ENCODE results near the gene METRN. TPM values are rescaled to one million over a fixed set of nuclear protein-coding genes. Genes with fewer than 3 reads are reported as not detected.
A peak's percentile ranks its signal among the peaks of the same experiment; 100 is the strongest.

Gene METRN
- total and polyA plus RNA-seq, 4 donors, result 10.9 to 67.3 (median 41.5) TPM

GRCh38 chr16:756428-756827, 41.5 kb downstream of the METRN start:
- Histone ChIP-seq H3K9me3 (ENCODE audit: control insufficient read depth in 4 of 4, insufficient read depth in 3 of 4, low read length in 3 of 4) (peaks cover 0 to 3% (median 0%) of the 10 kb centered on the region in 4 donors), H3K4me1 (ENCODE audit: control insufficient read depth in 5 of 5, insufficient read depth in 5 of 5, low read length in 5 of 5) (peaks cover 0 to 8% (median 2%) of the 10 kb centered on the region in 5 donors), H3K27me3 (ENCODE audit: control insufficient read depth in 3 of 3, insufficient read depth in 3 of 3, low read length in 2 of 3) (no peaks in the 10 kb centered on the region), H3K9ac (ENCODE audit: insufficient read depth in 1 of 2, low read length in 2 of 2) (no peak overlapping the region), H3K27ac (ENCODE audit: low read depth in 1 of 2, low read length in 1 of 2) (no peak overlapping the region), H3K36me3 (ENCODE audit: control insufficient read depth in 4 of 4, insufficient read depth in 4 of 4, low read length in 4 of 4) (no peaks in the 10 kb centered on the region), H3K4me3 (no peak overlapping the region)
- TF ChIP-seq, protein P1, sequence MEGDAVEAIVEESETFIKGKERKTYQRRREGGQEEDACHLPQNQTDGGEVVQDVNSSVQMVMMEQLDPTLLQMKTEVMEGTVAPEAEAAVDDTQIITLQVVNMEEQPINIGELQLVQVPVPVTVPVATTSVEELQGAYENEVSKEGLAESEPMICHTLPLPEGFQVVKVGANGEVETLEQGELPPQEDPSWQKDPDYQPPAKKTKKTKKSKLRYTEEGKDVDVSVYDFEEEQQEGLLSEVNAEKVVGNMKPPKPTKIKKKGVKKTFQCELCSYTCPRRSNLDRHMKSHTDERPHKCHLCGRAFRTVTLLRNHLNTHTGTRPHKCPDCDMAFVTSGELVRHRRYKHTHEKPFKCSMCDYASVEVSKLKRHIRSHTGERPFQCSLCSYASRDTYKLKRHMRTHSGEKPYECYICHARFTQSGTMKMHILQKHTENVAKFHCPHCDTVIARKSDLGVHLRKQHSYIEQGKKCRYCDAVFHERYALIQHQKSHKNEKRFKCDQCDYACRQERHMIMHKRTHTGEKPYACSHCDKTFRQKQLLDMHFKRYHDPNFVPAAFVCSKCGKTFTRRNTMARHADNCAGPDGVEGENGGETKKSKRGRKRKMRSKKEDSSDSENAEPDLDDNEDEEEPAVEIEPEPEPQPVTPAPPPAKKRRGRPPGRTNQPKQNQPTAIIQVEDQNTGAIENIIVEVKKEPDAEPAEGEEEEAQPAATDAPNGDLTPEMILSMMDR (IDR thresholded peaks at IDR 0.05; ENCODE audit: control extremely low read depth, extremely low read depth), result no peak
- WGBS, 2 donors, result 91 to 93% methylated on average over 5 of the region's 5 CpGs
- no peak for DNase-seq
- no peak for ATAC-seq (ENCODE audit: insufficient read depth, low FRiP score)

DNA sequence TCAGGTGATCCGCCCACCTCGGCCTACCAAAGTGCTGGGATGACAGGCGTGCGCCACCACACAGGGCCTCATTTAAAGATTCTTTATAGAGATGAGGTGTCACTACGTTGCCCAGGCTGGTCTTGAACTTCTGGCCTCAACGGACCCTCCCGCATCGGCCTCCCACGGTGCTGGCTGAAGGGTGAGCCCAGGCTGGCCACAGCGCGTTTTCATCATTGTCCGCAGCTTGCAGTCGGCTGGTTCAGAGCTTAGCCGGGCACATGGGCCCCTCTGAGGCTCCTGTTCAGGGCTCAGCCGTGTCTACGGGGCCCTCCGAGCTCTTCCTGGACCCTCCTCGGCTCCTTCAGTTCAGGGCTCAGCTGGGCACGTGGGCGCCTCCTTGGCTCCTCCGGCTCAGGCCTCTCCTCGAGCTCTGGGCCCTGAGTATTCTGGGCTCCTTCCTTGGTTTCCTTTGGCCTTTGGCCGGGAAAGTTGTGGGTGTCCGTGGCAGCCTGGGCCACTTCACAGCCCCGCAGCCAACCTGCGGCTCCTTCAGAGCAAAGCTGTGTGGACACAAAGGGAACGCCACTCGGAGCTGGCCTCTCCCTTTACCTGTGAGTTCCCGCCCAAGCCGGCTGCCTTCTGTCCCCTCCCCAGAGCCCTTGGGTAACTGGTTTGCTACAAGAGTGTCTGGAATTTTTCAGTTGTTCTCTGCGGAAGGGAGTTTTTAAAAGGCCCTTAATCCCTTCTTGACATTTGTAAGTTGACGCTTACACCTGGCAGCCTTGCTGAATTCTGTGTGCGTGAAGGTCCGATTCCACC, 44.4 kb downstream of the METRN start:
- peak; percentile 36 for ATAC-seq (ENCODE audit: insufficient read depth, low FRiP score)
- H3K27ac ChIP-seq (ENCODE audit: low read depth in 1 of 2, low read length in 1 of 2), result peak overlapping the region in 1 of 2 donors; percentile 84
- WGBS, 2 donors, result 73 to 83% methylated on average over 34 of the region's 34 CpGs
- peaks cover 0 to 5% (median 2%) of the 10 kb centered on the region in 5 donors for H3K4me1 ChIP-seq (ENCODE audit: control insufficient read depth in 5 of 5, insufficient read depth in 5 of 5, low read length in 5 of 5)
- H3K9ac ChIP-seq (ENCODE audit: insufficient read depth in 1 of 2, low read length in 2 of 2), result no peak overlapping the region
- H3K9me3 ChIP-seq (ENCODE audit: control insufficient read depth in 4 of 4, insufficient read depth in 3 of 4, low read length in 3 of 4), result peaks cover 0 to 3% (median 0%) of the 10 kb centered on the region in 4 donors
- TF ChIP-seq, protein P1 (IDR thresholded peaks at IDR 0.05; ENCODE audit: control extremely low read depth, extremely low read depth), result no peak
- H3K27me3 ChIP-seq (ENCODE audit: control insufficient read depth in 3 of 3, insufficient read depth in 3 of 3, low read length in 2 of 3), result no peaks in the 10 kb centered on the region
- H3K36me3 ChIP-seq (ENCODE audit: control insufficient read depth in 4 of 4, insufficient read depth in 4 of 4, low read length in 4 of 4), result no peaks in the 10 kb centered on the region
- no peak overlapping the region for H3K4me3 ChIP-seq
- DNase-seq, result peak; percentile 70 to 86 (median 79)

GRCh38 chr16:760065-760464, 45.1 kb downstream of the METRN start:
- 55 to 76% methylated on average over 14 to 15 of the region's 15 CpGs for WGBS, 2 donors
- H3K36me3 ChIP-seq (ENCODE audit: control insufficient read depth in 4 of 4, insufficient read depth in 4 of 4, low read length in 4 of 4), result no peaks in the 10 kb centered on the region
- no peak for ATAC-seq (ENCODE audit: insufficient read depth, low FRiP score)
- no peak overlapping the region for H3K9ac ChIP-seq (ENCODE audit: insufficient read depth in 1 of 2, low read length in 2 of 2)
- no peak overlapping the region for H3K4me3 ChIP-seq
- H3K4me1 ChIP-seq (ENCODE audit: control insufficient read depth in 5 of 5, insufficient read depth in 5 of 5, low read length in 5 of 5), result peaks cover 0 to 5% (median 2%) of the 10 kb centered on the region in 5 donors
- DNase-seq, result no peak
- H3K9me3 ChIP-seq (ENCODE audit: control insufficient read depth in 4 of 4, insufficient read depth in 3 of 4, low read length in 3 of 4), result peaks cover 0 to 3% (median 0%) of the 10 kb centered on the region in 4 donors
- TF ChIP-seq, protein P1 (IDR thresholded peaks at IDR 0.05; ENCODE audit: control extremely low read depth, extremely low read depth), result no peak
- H3K27ac ChIP-seq (ENCODE audit: low read depth in 1 of 2, low read length in 1 of 2), result peak overlapping the region in 1 of 2 donors; percentile 84
- no peaks in the 10 kb centered on the region for H3K27me3 ChIP-seq (ENCODE audit: control insufficient read depth in 3 of 3, insufficient read depth in 3 of 3, low read length in 2 of 3)

All from lung (tissue), 12 donors.